Coronary artery (tissue), 2 donors: ENCODE results near the gene SLC15A1.
"Not testable (repeated sequence)": the region's sequence is repeated elsewhere in the genome, so short reads cannot be mapped to it uniquely, and the experiment has no call there.

ENCODE experiments used
- DNase-seq: peaks from one replicate; pipeline ENCODE4 v3.0.0-alpha.2; 2017; ENCODE audit warnings: low spot score
- H3K27ac ChIP-seq, 2 donors: fragments of 200-600 bp; sonication (generic); one replicate each; pipeline ENCODE4 v1.5.1; 2016 to 2019
- H3K4me3 ChIP-seq: fragments of 200-600 bp; sonication (generic); 2 replicates; pipeline ENCODE4 v1.5.1; 2016; ENCODE audit warnings: mild to moderate bottlenecking, moderate library complexity
- TF ChIP-seq, protein P1 (sequence below): fragments of 200-600 bp; sonication (generic); IDR thresholded peaks from one replicate; pipeline ENCODE4 v1.5.1; 2019; ENCODE audit warnings: antibody characterized with exemption

Gene SLC15A1

DNA sequence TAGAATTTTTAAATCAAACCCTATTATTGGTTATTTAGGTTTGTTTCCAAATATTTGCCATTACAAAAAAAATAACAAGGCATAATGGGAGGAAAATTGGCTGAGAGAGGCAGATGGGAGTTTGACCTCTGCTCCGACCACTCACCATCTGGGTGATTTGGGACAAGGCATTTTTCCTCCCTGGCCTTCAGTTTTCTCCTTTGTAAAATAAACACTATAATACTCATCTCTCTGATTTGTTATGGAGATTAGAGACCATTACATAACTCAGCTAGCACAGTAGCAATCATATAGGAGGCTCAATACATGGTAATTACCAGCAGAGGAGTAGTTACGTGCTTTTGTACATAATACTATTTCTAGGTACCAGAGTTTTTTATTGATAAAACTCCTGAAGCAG, 105.4 kb downstream of the SLC15A1 start:
- Histone ChIP-seq H3K4me3 (no peak overlapping the region), H3K27ac (no peak overlapping the region)
- no peak for DNase-seq
- TF ChIP-seq, protein P1, sequence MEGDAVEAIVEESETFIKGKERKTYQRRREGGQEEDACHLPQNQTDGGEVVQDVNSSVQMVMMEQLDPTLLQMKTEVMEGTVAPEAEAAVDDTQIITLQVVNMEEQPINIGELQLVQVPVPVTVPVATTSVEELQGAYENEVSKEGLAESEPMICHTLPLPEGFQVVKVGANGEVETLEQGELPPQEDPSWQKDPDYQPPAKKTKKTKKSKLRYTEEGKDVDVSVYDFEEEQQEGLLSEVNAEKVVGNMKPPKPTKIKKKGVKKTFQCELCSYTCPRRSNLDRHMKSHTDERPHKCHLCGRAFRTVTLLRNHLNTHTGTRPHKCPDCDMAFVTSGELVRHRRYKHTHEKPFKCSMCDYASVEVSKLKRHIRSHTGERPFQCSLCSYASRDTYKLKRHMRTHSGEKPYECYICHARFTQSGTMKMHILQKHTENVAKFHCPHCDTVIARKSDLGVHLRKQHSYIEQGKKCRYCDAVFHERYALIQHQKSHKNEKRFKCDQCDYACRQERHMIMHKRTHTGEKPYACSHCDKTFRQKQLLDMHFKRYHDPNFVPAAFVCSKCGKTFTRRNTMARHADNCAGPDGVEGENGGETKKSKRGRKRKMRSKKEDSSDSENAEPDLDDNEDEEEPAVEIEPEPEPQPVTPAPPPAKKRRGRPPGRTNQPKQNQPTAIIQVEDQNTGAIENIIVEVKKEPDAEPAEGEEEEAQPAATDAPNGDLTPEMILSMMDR, result no peak

DNA sequence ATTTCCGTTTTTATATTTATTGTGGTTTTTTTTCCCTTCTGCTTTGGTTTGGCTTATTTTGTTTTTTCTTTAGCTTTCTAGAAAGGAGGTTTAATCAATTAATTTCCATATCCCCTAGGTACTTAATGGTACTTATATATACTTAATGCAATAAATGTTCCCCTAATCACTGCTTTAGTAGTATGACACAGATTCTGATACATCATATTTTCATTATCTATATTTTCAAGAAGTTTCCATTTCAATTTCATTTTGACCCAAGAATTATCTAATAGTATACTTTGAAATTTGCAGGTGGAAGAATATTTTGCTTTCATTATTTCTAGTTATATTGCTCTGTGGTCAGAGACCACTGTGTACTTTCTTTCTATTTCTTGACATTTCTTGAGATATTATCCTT, 109.0 kb downstream of the SLC15A1 start:
- no peak overlapping the region for H3K27ac ChIP-seq
- TF ChIP-seq, protein P1, result no peak
- DNase-seq, result no peak
- H3K4me3 ChIP-seq, result no peak overlapping the region

GRCh38 chr13:98641075-98641474, 111.4 kb downstream of the SLC15A1 start:
- Histone ChIP-seq H3K27ac (no peak overlapping the region), H3K4me3 (no peak overlapping the region)
- DNase-seq, result no peak
- TF ChIP-seq, protein P1, result no peak

GRCh38 chr13:98639785-98640184, 112.7 kb downstream of the SLC15A1 start:
- H3K4me3 ChIP-seq, DNase-seq, H3K27ac ChIP-seq: not testable (repeated sequence)

- H3K27ac ChIP-seq, DNase-seq, H3K4me3 ChIP-seq: not testable (repeated sequence)
Observed at GRCh38 chr13:98638352-98638751, 114.1 kb downstream of the SLC15A1 start.
